BJ (cell line): ENCODE data around the gene IGFBP2. TPM values are rescaled to one million over a fixed set of nuclear protein-coding genes. Genes with fewer than 3 reads are reported as not detected.

Source experiments
- CTCF ChIA-PET: fragments of 350-600 bp; formaldehyde crosslinking; extraction: SDS; loops from one replicate; lab custom pipeline; 2021; ENCODE audit warnings: antibody characterized with exemption, inconsistent platforms; lab: Yijun Ruan, JAX
- POLR2A ChIA-PET: fragments of 300-600 bp; sonication (Branson Sonifier 250); formaldehyde crosslinking; extraction: SDS; loops from one replicate; lab custom pipeline; 2021; ENCODE audit warnings: antibody characterized with exemption; lab: Charles Lee
- DNase-seq: peaks from one replicate; pipeline ENCODE4 v3.0.0-alpha.2; 2011; ENCODE audit warnings: low read depth
- H3K27me3 ChIP-seq: 2 replicates; pipeline ENCODE4 v1.6.0; 2011; ENCODE audit warnings: low read length; ENCODE audit not compliant: control insufficient read depth, insufficient read depth
- H3K36me3 ChIP-seq: 2 replicates; pipeline ENCODE4 v1.5.1; 2011; ENCODE audit warnings: low read length; ENCODE audit not compliant: control insufficient read depth, insufficient read depth
- H3K4me3 ChIP-seq: 2 replicates; pipeline ENCODE4 v1.5.1; 2011; ENCODE audit warnings: low read depth, mild to moderate bottlenecking, control low read depth, low read length
- polyA plus RNA-seq: library from polyadenylated mRNA; depleted of rRNA; stranded (reverse); fragments of >200 nt; gene quantifications from 2 replicates; pipeline ENCODE4 v1.2.3, GENCODE V29; 2011
- TF ChIP-seq, protein P1 (sequence below): IDR thresholded peaks from 2 replicates; pipeline ENCODE4 v1.5.1; 2011; ENCODE audit warnings: low read depth, mild to moderate bottlenecking, control low read depth, inconsistent platforms, low read length, moderate library complexity; ENCODE audit not compliant: insufficient read depth

IGFBP2 gene
- polyA plus RNA-seq, 1 experiment: 142 TPM

DNA sequence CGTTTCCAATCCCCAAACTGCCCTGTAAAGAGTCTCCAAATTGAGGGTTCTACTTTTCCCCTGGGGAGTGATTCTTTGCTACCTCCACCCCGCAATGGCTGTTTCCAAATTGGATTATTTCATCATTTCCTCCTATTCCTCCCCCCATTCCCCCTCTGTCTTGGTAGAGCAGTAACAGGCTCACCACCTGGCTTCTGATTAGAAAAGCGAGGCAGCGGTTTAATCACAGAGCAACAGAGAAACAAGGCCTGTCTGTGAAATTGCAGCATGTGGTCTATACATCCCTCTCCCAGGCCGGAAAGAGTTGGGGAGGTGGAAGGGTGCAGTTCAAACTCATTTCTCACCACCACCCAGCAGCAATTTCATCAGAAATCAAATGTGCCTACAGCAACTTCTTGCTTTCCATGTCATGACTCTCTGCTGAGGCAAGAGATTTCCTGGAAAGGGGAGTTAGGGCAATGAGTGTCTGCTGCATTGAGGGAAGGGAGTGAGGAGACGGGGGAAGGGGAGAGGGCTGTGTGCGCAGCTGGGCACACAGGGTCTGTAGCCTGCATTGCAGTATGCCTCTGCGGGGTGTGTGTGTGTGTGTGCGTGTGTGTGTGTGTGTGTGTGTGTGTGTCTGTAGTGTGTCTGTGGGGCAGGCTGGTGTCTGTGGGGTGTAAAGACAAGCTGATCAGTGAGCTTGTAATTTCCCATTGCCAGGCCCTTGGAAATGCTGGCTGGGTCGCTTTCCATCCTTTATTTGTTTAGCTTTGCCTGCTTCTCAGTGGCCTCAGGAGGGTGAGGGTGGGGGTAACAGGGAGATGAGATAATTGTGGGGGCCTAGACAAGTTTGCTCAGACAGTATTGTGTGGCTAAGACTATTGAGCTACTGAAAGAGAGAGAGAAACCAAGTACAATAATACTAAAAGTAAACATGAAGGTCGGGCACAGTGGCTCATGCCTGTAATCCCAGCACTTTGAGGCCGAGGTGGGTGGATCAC, 13.5 kb upstream of the IGFBP2 start:
- H3K36me3 ChIP-seq: no peaks in the 10 kb centered on the region
- peaks cover 5% of the 10 kb centered on the region for H3K27me3 ChIP-seq
- DNase-seq: no peak
- TF ChIP-seq, protein P1, sequence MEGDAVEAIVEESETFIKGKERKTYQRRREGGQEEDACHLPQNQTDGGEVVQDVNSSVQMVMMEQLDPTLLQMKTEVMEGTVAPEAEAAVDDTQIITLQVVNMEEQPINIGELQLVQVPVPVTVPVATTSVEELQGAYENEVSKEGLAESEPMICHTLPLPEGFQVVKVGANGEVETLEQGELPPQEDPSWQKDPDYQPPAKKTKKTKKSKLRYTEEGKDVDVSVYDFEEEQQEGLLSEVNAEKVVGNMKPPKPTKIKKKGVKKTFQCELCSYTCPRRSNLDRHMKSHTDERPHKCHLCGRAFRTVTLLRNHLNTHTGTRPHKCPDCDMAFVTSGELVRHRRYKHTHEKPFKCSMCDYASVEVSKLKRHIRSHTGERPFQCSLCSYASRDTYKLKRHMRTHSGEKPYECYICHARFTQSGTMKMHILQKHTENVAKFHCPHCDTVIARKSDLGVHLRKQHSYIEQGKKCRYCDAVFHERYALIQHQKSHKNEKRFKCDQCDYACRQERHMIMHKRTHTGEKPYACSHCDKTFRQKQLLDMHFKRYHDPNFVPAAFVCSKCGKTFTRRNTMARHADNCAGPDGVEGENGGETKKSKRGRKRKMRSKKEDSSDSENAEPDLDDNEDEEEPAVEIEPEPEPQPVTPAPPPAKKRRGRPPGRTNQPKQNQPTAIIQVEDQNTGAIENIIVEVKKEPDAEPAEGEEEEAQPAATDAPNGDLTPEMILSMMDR: no peak
- ChIA-PET POLR2A (no interaction called here), CTCF (interaction anchor here (2.7 kb wide), 1 partner anchor 100 kb away, joined by 9 read pairs; no protein-coding TSS in a partner anchor)
- no peak overlapping the region for H3K4me3 ChIP-seq

DNA sequence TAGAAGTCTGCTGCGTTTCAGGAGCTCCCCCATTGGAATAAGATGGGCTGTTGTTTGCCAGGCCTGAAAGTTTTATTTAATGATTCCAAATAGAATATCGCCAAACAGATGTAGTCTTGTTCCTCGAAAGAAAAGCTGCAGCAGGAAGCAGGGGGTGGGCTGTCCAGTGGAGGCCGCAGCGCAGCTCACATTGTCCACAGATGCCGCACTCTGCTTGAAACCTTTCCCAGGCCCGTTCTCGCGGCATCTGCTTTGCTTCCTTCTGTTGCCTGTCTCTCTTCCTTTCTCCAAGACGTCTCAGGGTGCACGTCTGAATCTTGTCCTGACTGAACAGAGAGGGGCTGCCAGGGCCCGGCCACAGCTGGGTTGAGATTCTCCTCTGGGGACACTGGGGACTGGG, 12.4 kb upstream of the IGFBP2 start:
- Histone ChIP-seq H3K27me3 (peaks cover 4% of the 10 kb centered on the region), H3K4me3 (no peak overlapping the region), H3K36me3 (no peaks in the 10 kb centered on the region)
- TF ChIP-seq, protein P1: no peak
- CTCF ChIA-PET: interaction anchor here (0.7 to 2.7 kb wide), 2 partner anchors 46 to 101 kb away, joined by 3 to 9 read pairs; no protein-coding TSS in a partner anchor
- no peak for DNase-seq
- POLR2A ChIA-PET: no interaction called here

DNA sequence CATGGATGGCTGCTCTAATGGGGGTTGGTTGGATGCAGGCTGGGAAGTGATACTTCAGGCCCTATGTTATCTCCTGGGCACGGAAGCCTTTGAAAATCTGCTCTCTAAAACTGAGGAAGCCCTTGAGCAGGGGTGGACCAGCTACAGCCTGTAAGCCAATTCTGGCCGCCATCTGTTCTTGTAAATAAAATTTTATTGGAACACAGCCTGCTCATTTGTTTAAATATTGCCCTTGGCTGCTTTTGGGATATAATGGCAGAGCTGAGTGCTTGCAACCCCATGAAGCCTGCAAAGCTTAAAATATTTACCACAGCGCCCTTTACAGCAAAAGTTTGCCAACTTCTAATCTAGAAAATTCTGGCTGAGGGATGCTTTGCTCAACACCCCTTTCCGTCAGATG, 11.9 kb upstream of the IGFBP2 start:
- ChIA-PET POLR2A (no interaction called here), CTCF (interaction anchor here (0.7 to 2.7 kb wide), 2 partner anchors 46 to 101 kb away, joined by 3 to 9 read pairs; no protein-coding TSS in a partner anchor)
- Histone ChIP-seq H3K27me3 (peaks cover 4% of the 10 kb centered on the region), H3K36me3 (no peaks in the 10 kb centered on the region), H3K4me3 (no peak overlapping the region)
- TF ChIP-seq, protein P1: no peak
- DNase-seq: no peak

DNA sequence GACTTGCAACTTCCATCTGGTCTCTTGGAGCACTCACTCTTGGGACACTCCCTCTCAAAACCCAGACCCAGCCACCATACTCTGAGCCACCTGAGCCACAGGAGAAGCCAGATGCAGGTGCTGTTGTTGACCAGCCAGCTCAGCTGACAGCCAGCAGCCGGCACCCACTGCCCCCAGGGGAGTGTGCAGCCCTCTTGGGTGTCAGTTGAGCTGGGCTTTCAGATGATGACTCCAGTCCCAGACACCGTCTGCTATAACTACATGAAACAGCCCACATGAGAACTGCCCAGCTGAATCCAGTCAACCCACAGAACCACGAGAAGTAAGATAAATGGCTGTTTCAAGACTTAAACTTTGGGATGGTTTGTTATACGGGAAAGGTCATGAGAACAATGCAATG, 10.7 kb upstream of the IGFBP2 start:
- CTCF ChIA-PET: no interaction called here
- no peak overlapping the region for H3K4me3 ChIP-seq
- TF ChIP-seq, protein P1: no peak
- H3K27me3 ChIP-seq: peaks cover 4% of the 10 kb centered on the region
- POLR2A ChIA-PET: no interaction called here
- no peak for DNase-seq
- no peaks in the 10 kb centered on the region for H3K36me3 ChIP-seq

DNA sequence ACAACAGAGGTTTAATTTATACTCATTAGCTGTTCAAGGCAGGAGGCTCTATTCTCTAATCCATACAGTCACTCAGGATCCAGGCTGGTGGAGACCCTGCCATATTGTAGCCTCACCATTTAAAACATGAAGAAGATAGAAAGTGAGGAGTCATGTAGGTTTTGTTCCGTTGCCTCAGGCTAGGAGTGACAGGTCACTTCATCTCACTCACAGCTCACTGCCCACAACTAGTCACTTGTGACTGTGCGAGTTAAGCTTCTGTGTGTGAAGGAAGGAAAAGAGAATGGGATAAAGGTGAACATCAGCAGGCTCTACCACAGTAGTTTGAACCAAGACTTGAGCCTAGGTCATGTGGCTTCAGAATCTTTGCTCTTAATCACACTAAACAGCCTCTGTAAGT, 9.0 kb upstream of the IGFBP2 start:
- H3K36me3 ChIP-seq: no peaks in the 10 kb centered on the region
- TF ChIP-seq, protein P1: no peak
- ChIA-PET CTCF (interaction anchor here (0.6 to 1.2 kb wide), 2 partner anchors 43 to 220 kb away, joined by 3 read pairs; no protein-coding TSS in a partner anchor), POLR2A (no interaction called here)
- no peak overlapping the region for H3K4me3 ChIP-seq
- peaks cover 4% of the 10 kb centered on the region for H3K27me3 ChIP-seq
- DNase-seq: no peak
